ENCODE data around the gene TECR. TPM values are rescaled to one million over a fixed set of nuclear protein-coding genes. Genes with fewer than 3 reads are reported as not detected.
A peak's percentile ranks its signal among the peaks of the same experiment; 100 is the strongest.

The TECR gene
- total and polyA plus RNA-seq, 2 of the 13 experiments (the other 11 are each of a cell fraction or from before 2014, with no cell fraction given): 54.9 to 121 TPM

DNA sequence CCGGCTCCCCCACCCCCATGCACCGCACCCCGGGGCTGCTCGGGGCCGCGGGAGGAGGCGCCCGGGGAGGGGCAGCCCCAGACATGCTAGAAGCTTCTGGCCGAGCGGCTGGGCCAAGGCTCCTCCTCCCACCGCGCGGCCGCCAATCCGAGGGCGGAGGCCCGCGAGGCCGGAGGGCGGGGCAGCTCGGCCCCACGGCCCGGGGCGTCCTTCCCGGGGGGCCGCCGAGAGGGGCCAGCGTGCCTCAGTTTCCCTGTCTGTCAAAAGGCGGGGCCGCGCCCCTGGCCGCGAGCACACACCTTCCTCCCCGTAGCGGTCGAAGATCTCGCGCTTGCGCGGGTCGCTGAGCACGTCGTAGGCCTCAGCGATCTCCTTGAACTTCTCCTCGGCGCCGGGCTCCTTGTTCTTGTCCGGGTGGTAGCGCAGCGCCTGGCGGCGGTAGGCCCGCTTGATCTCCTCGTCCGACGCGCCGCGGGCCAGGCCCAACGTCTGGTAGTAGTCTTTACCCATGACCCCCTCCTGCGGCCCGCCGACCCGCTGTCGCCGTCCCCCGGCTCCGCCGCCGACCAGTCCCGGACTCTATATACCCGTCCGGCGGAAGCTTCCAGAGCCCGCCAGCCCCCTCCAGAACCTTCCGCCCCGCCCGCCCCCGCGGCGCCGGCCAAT is 11.4 kb upstream of the TECR start, which contains the start of gene DNAJB1 (continued):
- TF ChIP-seq, protein P1, sequence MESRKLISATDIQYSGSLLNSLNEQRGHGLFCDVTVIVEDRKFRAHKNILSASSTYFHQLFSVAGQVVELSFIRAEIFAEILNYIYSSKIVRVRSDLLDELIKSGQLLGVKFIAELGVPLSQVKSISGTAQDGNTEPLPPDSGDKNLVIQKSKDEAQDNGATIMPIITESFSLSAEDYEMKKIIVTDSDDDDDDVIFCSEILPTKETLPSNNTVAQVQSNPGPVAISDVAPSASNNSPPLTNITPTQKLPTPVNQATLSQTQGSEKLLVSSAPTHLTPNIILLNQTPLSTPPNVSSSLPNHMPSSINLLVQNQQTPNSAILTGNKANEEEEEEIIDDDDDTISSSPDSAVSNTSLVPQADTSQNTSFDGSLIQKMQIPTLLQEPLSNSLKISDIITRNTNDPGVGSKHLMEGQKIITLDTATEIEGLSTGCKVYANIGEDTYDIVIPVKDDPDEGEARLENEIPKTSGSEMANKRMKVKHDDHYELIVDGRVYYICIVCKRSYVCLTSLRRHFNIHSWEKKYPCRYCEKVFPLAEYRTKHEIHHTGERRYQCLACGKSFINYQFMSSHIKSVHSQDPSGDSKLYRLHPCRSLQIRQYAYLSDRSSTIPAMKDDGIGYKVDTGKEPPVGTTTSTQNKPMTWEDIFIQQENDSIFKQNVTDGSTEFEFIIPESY (CRISPR knock-in tag; IDR thresholded peaks at IDR 0.05): no peak
- TF ChIP-seq ZNF317 (CRISPR knock-in tag; IDR thresholded peaks at IDR 0.05) (0 out of 2 replicates have a peak, but pooled peaks have one; percentile 15), FLYWCH1 (CRISPR knock-in tag; IDR thresholded peaks at IDR 0.05) (no peak), SALL2 (CRISPR knock-in tag; IDR thresholded peaks at IDR 0.05) (no peak; the same call in none of the 2 replicates), ZNF788 (CRISPR knock-in tag; IDR thresholded peaks at IDR 0.05; ENCODE audit: borderline replicate concordance) (peak; percentile 67; the same call in 1 of the 2 replicates), SP5 (CRISPR knock-in tag; IDR thresholded peaks at IDR 0.05; ENCODE audit: borderline replicate concordance, low read depth) (no peak), HOXD1 (CRISPR knock-in tag; IDR thresholded peaks at IDR 0.05) (peak; percentile 17; the same call in 1 of the 2 replicates), ZBTB46 (CRISPR knock-in tag; IDR thresholded peaks at IDR 0.05; ENCODE audit: borderline replicate concordance) (no peak), ZNF367 (CRISPR knock-in tag; IDR thresholded peaks at IDR 0.05; ENCODE audit: borderline replicate concordance) (0 out of 2 replicates have a peak, but pooled peaks have one; percentile 17), ZNF782 (CRISPR knock-in tag; IDR thresholded peaks at IDR 0.05; ENCODE audit: borderline replicate concordance) (no peak; the same call in 1 of the 2 replicates), DZIP1 (CRISPR knock-in tag; IDR thresholded peaks at IDR 0.05) (peak; percentile 54; the same call in 1 of the 2 replicates), MYPOP (CRISPR knock-in tag; IDR thresholded peaks at IDR 0.05) (no peak; the same call in 1 of the 2 replicates), SMC3 (IDR thresholded peaks at IDR 0.05; ENCODE audit: low read length) (no peak), MZF1 (CRISPR knock-in tag; IDR thresholded peaks at IDR 0.05; ENCODE audit: borderline replicate concordance) (0 out of 2 replicates have a peak, but pooled peaks have one; percentile 38), ZBTB49 (CRISPR knock-in tag; IDR thresholded peaks at IDR 0.05; ENCODE audit: borderline replicate concordance) (0 out of 2 replicates have a peak, but pooled peaks have one; percentile 71), ZSCAN9 (CRISPR knock-in tag; IDR thresholded peaks at IDR 0.05; ENCODE audit: borderline replicate concordance) (no peak; the same call in 1 of the 2 replicates)
- TF ChIP-seq, protein P2, sequence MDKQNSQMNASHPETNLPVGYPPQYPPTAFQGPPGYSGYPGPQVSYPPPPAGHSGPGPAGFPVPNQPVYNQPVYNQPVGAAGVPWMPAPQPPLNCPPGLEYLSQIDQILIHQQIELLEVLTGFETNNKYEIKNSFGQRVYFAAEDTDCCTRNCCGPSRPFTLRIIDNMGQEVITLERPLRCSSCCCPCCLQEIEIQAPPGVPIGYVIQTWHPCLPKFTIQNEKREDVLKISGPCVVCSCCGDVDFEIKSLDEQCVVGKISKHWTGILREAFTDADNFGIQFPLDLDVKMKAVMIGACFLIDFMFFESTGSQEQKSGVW (CRISPR knock-in tag; IDR thresholded peaks at IDR 0.05; ENCODE audit: borderline replicate concordance): no peak
